Right lobe of liver (tissue), 6 donors: ENCODE results near the gene LSM14A. TPM values are rescaled to one million over a fixed set of nuclear protein-coding genes. Genes with fewer than 3 reads are reported as not detected.
A peak's percentile ranks its signal among the peaks of the same experiment; 100 is the strongest.
"Not testable (repeated sequence)": the region's sequence is repeated elsewhere in the genome, so short reads cannot be mapped to it uniquely, and the experiment has no call there.

Source experiments
- ATAC-seq, 4 donors: fragments of 200-7000 bp; cut with Tn5 transposase; one replicate each; pipeline ENCODE4 v1.9.1; 2020; ENCODE audit warnings: mild to moderate bottlenecking in 4 of 4, moderate library complexity in 4 of 4
- DNase-seq, 3 donors: peaks; one replicate each; pipeline ENCODE4 v3.0.0-alpha.2; 2020
- H3K27ac ChIP-seq, 3 donors: fragments of 200-600 bp; one replicate each; pipeline ENCODE4 v1.8.0; 2022
- H3K27me3 ChIP-seq, 2 donors: fragments of 200-600 bp; one replicate each; pipeline ENCODE4 v1.8.0; 2022
- H3K36me3 ChIP-seq, 4 donors: fragments of 200-600 bp; sonication (generic) in 1 of 4; one replicate each; pipeline versions ENCODE4 v1.5.1 to v1.8.0; 2017 to 2022; ENCODE audit warnings: control low read depth in 1 of 4
- H3K4me1 ChIP-seq, 4 donors: fragments of 200-600 bp; sonication (generic) in 1 of 4; one replicate each; pipeline versions ENCODE4 v1.5.1 to v1.8.0; 2017 to 2022; ENCODE audit warnings: control low read depth in 1 of 4
- H3K4me3 ChIP-seq, 3 donors: fragments of 200-600 bp; one replicate each; pipeline ENCODE4 v1.8.0; 2022
- H3K9me3 ChIP-seq, 4 donors: fragments of 200-600 bp; sonication (generic) in 1 of 4; one replicate each; pipeline versions ENCODE4 v1.5.1 to v1.8.0; 2017 to 2022; ENCODE audit warnings: control low read depth in 1 of 4
- CTCF ChIP-seq, 4 donors: fragments of 200-600 bp in 3 of 4; fragments of 450-650 bp in 1 of 4; IDR thresholded peaks; one replicate each; pipeline versions ENCODE4 v1.5.1 to v1.8.0; 2016 to 2022; ENCODE audit warnings: antibody characterized with exemption in 4 of 4, mild to moderate bottlenecking in 2 of 4
- POLR2A ChIP-seq: fragments of 450-650 bp; IDR thresholded peaks from one replicate; pipeline ENCODE4 v1.6.1; 2017; ENCODE audit warnings: antibody characterized with exemption, mild to moderate bottlenecking
- WGBS: methylation state at CpG from one replicate; pipeline ENCODE4 v1.1.6; 2018; ENCODE audit warnings: low coverage, low lambda C conversion rate; ENCODE audit not compliant: insufficient coverage; ENCODE audit errors: missing lambda C conversion rate; 5-methylcytosine and 5-hydroxymethylcytosine counted together
- intact Hi-C, 2 donors: fragments of 100-400 bp; cut with DNase I; formaldehyde crosslinking; loops; one replicate each; pipeline versions ENCODE4 v1.11.2 to v1.14.1; 2022
- total RNA-seq, 6 experiments: library from RNA; depleted of rRNA in 2 of 6; stranded (reverse); fragments of >200 nt in 2 of 6; fragmentation: NEBNext Ultra II Directional in 3 of 6; extraction: Animal tissue kit (Norgen Biotek cat#: 25700) in 3 of 6; gene quantifications; one replicate each; pipeline versions ENCODE4 v1.1.0 to v1.2.4, GENCODE V29; 2016 to 2023
- donor health status: DM: no; HTN: yes; CAD: no.
- donor health status: DM: no; HTN: no; CAD: no.
- donor health status: DM: no; HTN: no; CAD: no.
- donor health status: DM: no; HTN: yes; CAD: no.
- donor health status: DM: no; HTN: yes; CAD: no.

The LSM14A gene
- total RNA-seq, 6 experiments from 2014 or later, result 32.1 to 61.9 (median 50.4) TPM

- Histone ChIP-seq H3K36me3 (peaks cover 0 to 24% (median 13%) of the 10 kb centered on the region in 4 donors), H3K9me3 (no peaks in the 10 kb centered on the region), H3K27ac (no peak overlapping the region), H3K27me3 (no peaks in the 10 kb centered on the region), H3K4me1 (peaks cover 0 to 21% (median 0%) of the 10 kb centered on the region in 4 donors), H3K4me3 (no peak overlapping the region)
- peak in 2 of 4 donors; percentile 45 to 79 for ATAC-seq
- WGBS, result 62% methylated on average over 3 of the region's 3 CpGs
- TF ChIP-seq CTCF (IDR thresholded peaks at IDR 0.05) (no peak), POLR2A (no peak)
- no peak for DNase-seq
- intact Hi-C loops, result no loop called here
These were observed 19.2 kb downstream of the LSM14A start for GRCh38 chr19:34191355-34191962.

- Histone ChIP-seq H3K27ac (no peak overlapping the region), H3K9me3 (no peaks in the 10 kb centered on the region), H3K4me1 (peaks cover 0 to 21% (median 0%) of the 10 kb centered on the region in 4 donors), H3K27me3 (no peaks in the 10 kb centered on the region), H3K36me3 (peaks cover under 1 to 43% (median 20%) of the 10 kb centered on the region in 4 donors), H3K4me3 (no peak overlapping the region)
- ATAC-seq (no peak), DNase-seq (no peak)
- TF ChIP-seq POLR2A (no peak), CTCF (IDR thresholded peaks at IDR 0.05) (no peak)
- WGBS, result no CpG with 5 or more reads among the region's 2 CpGs
- intact Hi-C loops, result no loop called here
These were observed 21.1 kb downstream of the LSM14A start for GRCh38 chr19:34193439-34193838.

- no peaks in the 10 kb centered on the region for H3K27me3 ChIP-seq
- 93% methylated on average over 4 of the region's 4 CpGs for WGBS
- DNase-seq (no peak), ATAC-seq (no peak)
- H3K36me3 ChIP-seq, result peaks cover 2 to 48% (median 23%) of the 10 kb centered on the region in 4 donors
- H3K9me3 ChIP-seq, result no peaks in the 10 kb centered on the region
- intact Hi-C loops, result no loop called here
- no peak overlapping the region for H3K4me3 ChIP-seq
- H3K4me1 ChIP-seq, result peaks cover 0 to 17% (median 0%) of the 10 kb centered on the region in 4 donors
- no peak overlapping the region for H3K27ac ChIP-seq
- TF ChIP-seq POLR2A (no peak), CTCF (IDR thresholded peaks at IDR 0.05) (no peak)
These were observed 21.6 kb downstream of the LSM14A start for GRCh38 chr19:34193876-34194275.

GRCh38 chr19:34201133-34201532 is 28.8 kb downstream of the LSM14A start:
- H3K36me3 ChIP-seq, result peaks cover 0 to 48% (median 20%) of the 10 kb centered on the region in 4 donors
- WGBS, result 80% methylated on average over 1 of the region's 6 CpGs
- H3K4me1 ChIP-seq, result no peaks in the 10 kb centered on the region
- no peaks in the 10 kb centered on the region for H3K27me3 ChIP-seq
- no peak for ATAC-seq
- no peak for TF ChIP-seq CTCF (IDR thresholded peaks at IDR 0.05)
- no peak for TF ChIP-seq POLR2A
- intact Hi-C loops, result no loop called here
- no peak for DNase-seq
- no peak overlapping the region for H3K4me3 ChIP-seq
- H3K27ac ChIP-seq, result no peak overlapping the region
- H3K9me3 ChIP-seq, result no peaks in the 10 kb centered on the region

- H3K4me1 ChIP-seq, H3K27ac ChIP-seq, H3K27me3 ChIP-seq, H3K9me3 ChIP-seq, DNase-seq, H3K4me3 ChIP-seq, intact Hi-C loops, ATAC-seq: not testable (repeated sequence)
- WGBS, result 100% methylated on average over 1 of the region's 7 CpGs
- H3K36me3 ChIP-seq, result peaks cover 0 to 30% (median 13%) of the 10 kb centered on the region in 4 donors
These were observed 33.0 kb downstream of the LSM14A start for GRCh38 chr19:34205324-34205723.
